Measurements from ENCODE around the gene CCDC90B. TPM values are rescaled to one million over a fixed set of nuclear protein-coding genes. Genes with fewer than 3 reads are reported as not detected.
"Not testable (repeated sequence)": the region's sequence is repeated elsewhere in the genome, so short reads cannot be mapped to it uniquely, and the experiment has no call there.

The CCDC90B gene, protein sequence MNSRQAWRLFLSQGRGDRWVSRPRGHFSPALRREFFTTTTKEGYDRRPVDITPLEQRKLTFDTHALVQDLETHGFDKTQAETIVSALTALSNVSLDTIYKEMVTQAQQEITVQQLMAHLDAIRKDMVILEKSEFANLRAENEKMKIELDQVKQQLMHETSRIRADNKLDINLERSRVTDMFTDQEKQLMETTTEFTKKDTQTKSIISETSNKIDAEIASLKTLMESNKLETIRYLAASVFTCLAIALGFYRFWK
- 24.2 and 24.5 TPM in 2 replicates for total RNA-seq

DNA sequence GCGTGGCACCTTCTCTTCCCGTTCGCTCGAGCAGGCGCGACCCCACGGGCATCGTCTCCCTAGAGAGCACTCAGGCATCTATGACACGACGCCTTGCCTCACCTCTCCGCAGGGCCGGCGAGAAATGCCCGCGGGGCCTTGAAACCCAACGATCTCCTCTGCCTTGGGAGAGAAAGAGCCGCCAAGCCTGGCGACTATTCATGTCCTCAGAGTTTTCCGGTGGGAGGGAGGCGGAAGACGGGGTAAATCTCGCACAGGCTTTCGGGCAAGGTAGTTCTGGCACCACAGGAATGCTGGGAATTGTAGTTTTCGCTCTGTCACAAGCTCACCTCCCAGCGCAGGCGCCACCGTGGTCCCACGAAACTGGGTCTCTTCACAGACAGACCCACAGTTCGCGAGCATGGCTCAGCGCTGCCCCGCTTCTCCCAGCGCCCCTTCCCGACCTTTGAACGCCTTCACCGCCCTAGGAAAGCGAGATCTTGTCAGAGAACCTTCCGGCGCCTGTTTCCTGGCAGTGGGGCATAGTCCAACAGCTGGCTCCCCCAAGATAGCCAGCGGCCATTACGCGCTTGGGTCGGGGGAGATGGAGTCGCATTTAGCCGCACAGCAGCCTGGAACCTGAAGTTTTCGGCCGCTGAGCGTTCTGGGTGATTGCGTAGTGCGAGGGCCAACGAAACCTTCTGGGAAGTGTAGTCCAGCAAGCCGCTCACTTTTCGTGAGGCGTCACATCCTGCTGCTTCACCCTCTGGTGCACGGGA lies at the start of gene CCDC90B:
Gene CCDC90B (minus strand): TSS at position 597 of the 758 bp plus-strand sequence. CDS start 395 bp downstream, at position 202.
- peak; percentile 91 for DNase-seq (ENCODE audit: low spot score)
- Mint-ChIP-seq H3K36me3 (ENCODE audit: low read depth) (peaks cover 12% of the 10 kb centered on the region), H3K27me3 (ENCODE audit: insufficient read depth) (peaks cover 4% of the 10 kb centered on the region), H3K9me3 (peaks cover 4% of the 10 kb centered on the region), H3K4me1 (ENCODE audit: low read depth) (peaks cover 21% of the 10 kb centered on the region), H3K27ac (peak within 1 kb of the TSS; percentile 95), H3K4me3 (peak within 1 kb of the TSS; percentile 96)
- intact Hi-C loops (cut with micrococcal nuclease), result loop anchor here (1.0 to 10.0 kb wide), 6 partner anchors 35 to 1411 kb away; partner anchors contain the start of genes ANKRD42, DDIAS and RAB30

DNA sequence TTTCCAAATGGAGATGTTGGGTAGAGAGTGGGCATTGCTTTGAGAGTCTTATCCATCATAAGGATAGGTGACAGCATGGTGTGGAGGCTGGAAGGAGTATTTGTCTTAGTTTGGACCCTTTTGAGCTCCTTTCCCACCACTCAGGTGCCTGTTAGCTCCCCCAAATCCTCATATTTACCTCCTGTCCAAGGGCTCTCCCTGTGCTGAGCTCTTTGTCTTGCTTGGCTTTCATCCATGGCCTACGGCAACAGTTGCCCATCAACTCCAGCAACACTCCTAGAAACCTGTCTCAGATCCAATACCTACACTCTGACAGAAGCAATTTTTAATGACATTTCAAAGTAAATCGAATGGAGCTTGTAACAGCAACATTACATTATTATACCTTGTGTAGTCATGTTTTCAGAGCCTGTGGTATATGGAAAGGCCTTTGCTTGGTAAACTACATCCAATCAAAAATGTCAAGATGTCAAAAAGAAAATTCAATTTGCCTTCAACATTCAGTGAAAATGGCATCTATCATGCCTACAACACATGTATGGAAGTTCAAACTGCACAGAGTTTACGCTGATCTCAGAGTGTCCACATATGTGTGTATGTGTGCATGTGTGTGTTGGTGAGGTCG lies 49.4 kb upstream of the CCDC90B start:
- Mint-ChIP-seq H3K36me3 (ENCODE audit: low read depth) (no peaks in the 10 kb centered on the region), H3K4me3 (no peak overlapping the region), H3K27ac (no peak overlapping the region), H3K9me3 (no peaks in the 10 kb centered on the region), H3K27me3 (ENCODE audit: insufficient read depth) (no peaks in the 10 kb centered on the region), H3K4me1 (ENCODE audit: low read depth) (no peaks in the 10 kb centered on the region)
- intact Hi-C loops (cut with micrococcal nuclease), result no loop called here
- DNase-seq (ENCODE audit: low spot score), result no peak

DNA sequence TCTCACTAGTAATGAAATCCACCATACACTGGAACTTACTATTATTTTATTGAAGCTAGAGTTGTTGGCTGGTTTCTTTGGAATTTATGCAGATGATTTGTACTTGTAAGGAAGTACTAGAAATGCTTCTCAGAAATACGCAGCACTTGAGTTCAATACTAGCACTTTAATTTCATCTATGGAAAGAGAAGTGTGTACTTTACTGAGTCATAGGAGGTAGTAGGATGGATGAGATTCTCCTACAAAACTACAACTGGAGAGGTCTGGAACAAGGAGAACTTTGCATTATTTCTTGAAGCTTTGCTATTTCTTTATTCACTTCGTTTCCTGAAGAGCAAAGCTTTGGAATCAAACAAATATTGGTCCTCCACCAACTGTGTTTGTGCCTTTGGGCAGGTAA lies 44.1 kb upstream of the CCDC90B start:
- no peak overlapping the region for H3K27ac Mint-ChIP-seq
- H3K9me3 Mint-ChIP-seq, result no peaks in the 10 kb centered on the region
- no peaks in the 10 kb centered on the region for H3K36me3 Mint-ChIP-seq (ENCODE audit: low read depth)
- H3K4me3 Mint-ChIP-seq, result no peak overlapping the region
- intact Hi-C loops (cut with micrococcal nuclease), result no loop called here
- peaks cover 3% of the 10 kb centered on the region for H3K27me3 Mint-ChIP-seq (ENCODE audit: insufficient read depth)
- no peaks in the 10 kb centered on the region for H3K4me1 Mint-ChIP-seq (ENCODE audit: low read depth)
- no peak for DNase-seq (ENCODE audit: low spot score)

DNA sequence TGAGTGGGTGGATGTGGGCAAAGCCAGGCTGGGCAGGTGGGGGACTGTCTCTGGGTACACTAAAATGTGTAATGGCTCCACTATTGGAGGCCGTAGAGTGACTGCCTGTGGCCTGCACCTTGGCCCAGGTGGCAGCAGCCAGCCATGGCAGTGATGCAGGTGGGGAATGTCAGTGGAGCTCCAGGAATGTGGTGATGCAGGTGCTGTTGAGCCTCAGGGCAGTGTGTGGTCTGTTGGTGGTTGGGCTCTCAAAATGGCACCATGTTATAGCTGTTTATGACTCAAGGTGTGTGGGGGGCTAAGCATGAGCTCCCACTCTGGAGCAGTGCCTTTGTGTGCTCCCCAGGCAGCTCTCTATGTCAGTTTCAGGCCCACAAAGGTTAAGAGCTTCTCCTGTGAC lies 40.2 kb upstream of the CCDC90B start:
- Mint-ChIP-seq H3K4me1 (ENCODE audit: low read depth) (no peaks in the 10 kb centered on the region), H3K36me3 (ENCODE audit: low read depth) (no peaks in the 10 kb centered on the region), H3K4me3 (no peak overlapping the region), H3K9me3 (no peaks in the 10 kb centered on the region), H3K27ac (no peak overlapping the region), H3K27me3 (ENCODE audit: insufficient read depth) (peaks cover 13% of the 10 kb centered on the region)
- intact Hi-C loops (cut with micrococcal nuclease), result no loop called here
- DNase-seq (ENCODE audit: low spot score), result no peak

DNA sequence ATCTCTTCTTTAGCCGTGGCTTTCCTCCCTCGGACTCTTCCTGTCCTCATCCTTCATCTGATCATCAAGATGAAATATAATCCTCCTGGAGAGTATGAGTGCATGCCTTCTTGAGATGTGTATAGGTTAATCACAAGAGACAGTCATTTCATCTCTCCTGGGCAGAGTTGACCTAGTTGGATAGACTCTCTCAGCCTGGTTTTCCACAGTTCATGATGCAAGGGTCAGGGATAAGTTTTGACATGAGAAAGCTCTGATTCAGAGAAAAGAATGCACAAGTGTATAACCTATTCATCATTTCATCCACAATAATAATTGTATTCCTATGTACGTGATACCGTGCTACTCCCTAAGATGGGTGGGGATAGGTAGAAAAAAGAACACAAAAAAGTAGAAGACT lies 33.2 kb upstream of the CCDC90B start:
- Mint-ChIP-seq H3K36me3 (ENCODE audit: low read depth) (no peaks in the 10 kb centered on the region), H3K4me3 (no peak overlapping the region), H3K4me1 (ENCODE audit: low read depth) (no peaks in the 10 kb centered on the region), H3K9me3 (no peaks in the 10 kb centered on the region), H3K27me3 (ENCODE audit: insufficient read depth) (peaks cover 15% of the 10 kb centered on the region), H3K27ac (no peak overlapping the region)
- intact Hi-C loops (cut with micrococcal nuclease), result no loop called here
- no peak for DNase-seq (ENCODE audit: low spot score)

DNA sequence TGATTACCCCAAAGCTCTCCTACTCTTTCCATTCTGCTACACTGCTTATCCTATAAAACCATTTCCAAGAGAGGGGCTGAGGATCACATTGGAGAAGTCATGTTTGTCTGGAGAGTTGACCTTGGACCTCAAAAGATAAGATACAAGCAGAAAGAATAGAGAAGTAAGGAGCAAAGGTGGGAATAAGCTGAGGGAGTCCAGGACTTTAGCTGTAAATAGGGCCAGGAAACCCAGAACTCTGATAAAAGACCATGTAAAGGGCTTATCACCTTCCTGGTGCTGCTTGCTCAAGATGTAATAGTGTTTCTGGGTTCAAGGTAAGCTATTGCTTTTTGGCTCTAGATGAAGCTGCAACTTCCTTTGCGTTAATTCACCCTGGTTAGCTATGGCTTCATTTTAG lies 32.8 kb upstream of the CCDC90B start:
- peaks cover 13% of the 10 kb centered on the region for H3K27me3 Mint-ChIP-seq (ENCODE audit: insufficient read depth)

DNA sequence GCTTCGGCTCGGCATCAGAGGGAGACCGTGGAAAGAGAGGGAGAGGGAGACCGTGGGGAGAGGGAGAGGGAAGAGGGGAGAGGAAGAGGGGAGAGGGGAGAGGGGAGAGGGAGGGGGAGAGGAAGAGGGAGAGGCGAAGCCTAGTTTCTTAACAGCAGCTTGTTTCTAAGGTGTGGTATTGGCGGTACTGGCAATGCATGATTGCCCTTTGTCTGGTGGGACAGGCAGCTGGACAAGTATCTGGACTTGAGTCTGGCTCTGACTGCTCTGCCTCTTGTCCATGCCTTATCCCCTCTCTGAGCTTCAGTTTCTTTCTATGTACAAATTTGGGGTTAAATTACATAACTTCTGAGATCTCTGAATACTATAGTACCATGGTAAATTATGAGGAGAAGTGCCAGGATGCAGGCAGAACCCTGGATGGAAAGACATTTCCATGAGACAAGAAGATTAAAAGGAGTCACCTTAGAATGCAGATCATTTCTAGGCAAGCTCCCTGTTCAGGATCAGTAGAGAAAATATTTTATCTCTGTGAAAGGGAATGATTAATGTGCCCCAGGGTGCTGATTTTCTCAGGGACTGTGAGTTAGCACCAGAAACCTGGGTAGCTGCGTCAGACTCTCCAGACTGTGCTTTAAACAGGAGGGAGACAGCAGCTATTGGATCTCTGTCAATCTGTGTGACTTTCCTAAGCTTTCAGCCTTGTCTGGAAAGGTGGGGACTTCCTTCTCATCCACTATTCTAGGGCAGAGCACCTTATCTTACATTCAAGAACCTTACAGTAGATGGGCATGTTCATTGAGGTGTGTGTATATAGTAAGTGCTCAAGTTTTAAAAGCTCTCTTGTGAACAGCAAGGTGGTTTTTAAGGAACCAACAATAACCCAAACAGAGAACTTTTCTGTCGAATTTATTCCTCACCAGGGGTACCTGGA lies 31.9 kb upstream of the CCDC90B start:
- intact Hi-C loops (cut with micrococcal nuclease), result no loop called here

More for the DNA sequence above, 32.8 kb upstream of the CCDC90B start:
- Mint-ChIP-seq H3K36me3 (ENCODE audit: low read depth) (no peaks in the 10 kb centered on the region), H3K4me3 (no peak overlapping the region), H3K27ac (no peak overlapping the region), H3K9me3 (no peaks in the 10 kb centered on the region), H3K4me1 (ENCODE audit: low read depth) (no peaks in the 10 kb centered on the region)
- DNase-seq (ENCODE audit: low spot score), result no peak
- intact Hi-C loops (cut with micrococcal nuclease), result no loop called here

DNA sequence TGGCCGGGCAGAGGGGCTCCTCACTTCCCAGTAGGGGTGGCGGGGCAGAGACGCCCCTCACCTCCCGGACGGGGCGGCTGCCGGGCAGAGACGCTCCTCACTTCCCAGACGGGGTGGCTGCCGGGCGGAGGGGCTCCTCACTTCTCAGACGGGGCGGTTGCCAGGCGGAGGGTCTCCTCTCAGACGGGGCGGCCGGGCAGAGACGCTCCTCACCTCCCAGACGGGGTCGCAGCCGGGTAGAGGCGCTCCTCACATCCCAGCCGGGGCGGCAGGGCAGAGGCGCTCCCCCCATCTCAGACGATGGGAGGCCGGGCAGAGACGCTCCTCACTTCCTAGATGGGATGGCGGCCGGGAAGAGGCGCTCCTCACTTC lies 30.7 kb upstream of the CCDC90B start:
- H3K9me3 Mint-ChIP-seq; H3K27ac Mint-ChIP-seq; H3K4me1 Mint-ChIP-seq (ENCODE audit: low read depth); H3K27me3 Mint-ChIP-seq (ENCODE audit: insufficient read depth); H3K36me3 Mint-ChIP-seq (ENCODE audit: low read depth); H3K4me3 Mint-ChIP-seq; intact Hi-C loops (cut with micrococcal nuclease); DNase-seq (ENCODE audit: low spot score): not testable (repeated sequence)

More for the DNA sequence above, 31.9 kb upstream of the CCDC90B start:
- H3K9me3 Mint-ChIP-seq, result no peaks in the 10 kb centered on the region
- H3K27ac Mint-ChIP-seq, result no peak overlapping the region
- H3K4me3 Mint-ChIP-seq, result no peak overlapping the region
- peaks cover 13% of the 10 kb centered on the region for H3K27me3 Mint-ChIP-seq (ENCODE audit: insufficient read depth)
- no peak for DNase-seq (ENCODE audit: low spot score)
- H3K36me3 Mint-ChIP-seq (ENCODE audit: low read depth), result no peaks in the 10 kb centered on the region
- no peaks in the 10 kb centered on the region for H3K4me1 Mint-ChIP-seq (ENCODE audit: low read depth)

DNA sequence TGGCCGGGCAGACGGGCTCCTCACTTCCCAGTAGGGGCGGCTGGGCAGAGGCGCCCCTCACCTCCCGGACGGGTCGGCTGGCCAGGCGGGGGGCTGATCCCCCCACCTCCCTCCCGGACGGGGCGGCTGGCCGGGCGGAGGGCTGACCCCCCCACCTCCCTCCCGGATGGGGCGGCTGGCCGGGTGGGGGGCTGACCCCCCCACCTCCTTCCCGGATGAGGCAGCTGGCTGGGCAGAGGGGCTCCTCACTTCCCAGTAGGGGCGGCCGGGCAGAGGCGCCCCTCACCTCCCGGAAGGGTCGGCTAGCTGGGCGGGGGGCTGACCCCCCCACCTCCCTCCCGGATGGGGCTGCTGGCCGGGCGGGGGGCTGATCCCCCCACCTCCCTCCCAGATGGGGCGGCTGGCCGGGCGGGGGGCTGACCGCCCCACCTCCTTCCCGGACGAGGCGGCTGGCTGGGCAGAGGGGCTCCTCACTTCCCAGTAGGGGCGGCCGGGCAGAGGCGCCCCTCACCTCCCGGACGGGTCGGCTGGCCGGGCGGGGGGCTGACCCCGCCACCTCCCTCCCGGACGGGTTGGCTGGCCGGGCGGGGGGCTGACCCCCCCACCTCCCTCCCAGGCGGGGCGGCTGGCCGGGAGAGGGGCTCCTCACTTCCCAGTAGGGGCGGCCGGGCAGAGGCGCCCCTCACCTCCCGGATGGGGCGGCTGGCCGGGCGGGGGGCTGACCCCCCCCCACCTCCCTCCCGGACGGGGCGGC lies 30.2 kb upstream of the CCDC90B start:
- not testable (repeated sequence) for H3K27me3 Mint-ChIP-seq (ENCODE audit: insufficient read depth)

DNA sequence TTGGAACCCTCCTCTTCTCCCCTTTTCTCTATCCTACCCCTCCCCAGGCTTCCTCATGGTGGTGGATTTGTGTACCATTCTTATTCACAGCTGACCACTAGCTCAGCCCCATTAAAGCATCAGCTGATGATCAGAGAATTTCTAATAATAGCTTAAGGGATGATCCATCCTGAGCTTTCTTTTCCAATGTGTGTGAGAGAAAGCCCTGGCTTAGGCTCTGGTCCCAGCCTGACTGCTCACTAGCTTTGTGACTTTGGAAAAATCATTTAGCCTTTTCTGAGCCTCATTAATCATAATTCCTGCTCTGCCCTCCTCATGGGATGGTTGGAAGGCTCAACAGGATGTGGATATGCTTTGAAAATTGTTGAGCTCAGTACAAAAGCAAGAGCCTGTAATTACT lies 26.3 kb upstream of the CCDC90B start:
- Mint-ChIP-seq H3K9me3 (no peaks in the 10 kb centered on the region), H3K27me3 (ENCODE audit: insufficient read depth) (peaks cover 6% of the 10 kb centered on the region), H3K36me3 (ENCODE audit: low read depth) (no peaks in the 10 kb centered on the region), H3K27ac (no peak overlapping the region), H3K4me1 (ENCODE audit: low read depth) (no peaks in the 10 kb centered on the region), H3K4me3 (no peak overlapping the region)
- intact Hi-C loops (cut with micrococcal nuclease), result no loop called here
- no peak for DNase-seq (ENCODE audit: low spot score)

More for the DNA sequence above, 30.2 kb upstream of the CCDC90B start:
- H3K36me3 Mint-ChIP-seq (ENCODE audit: low read depth); intact Hi-C loops (cut with micrococcal nuclease); H3K27ac Mint-ChIP-seq; H3K4me3 Mint-ChIP-seq; H3K9me3 Mint-ChIP-seq; DNase-seq (ENCODE audit: low spot score); H3K4me1 Mint-ChIP-seq (ENCODE audit: low read depth): not testable (repeated sequence)

DNA sequence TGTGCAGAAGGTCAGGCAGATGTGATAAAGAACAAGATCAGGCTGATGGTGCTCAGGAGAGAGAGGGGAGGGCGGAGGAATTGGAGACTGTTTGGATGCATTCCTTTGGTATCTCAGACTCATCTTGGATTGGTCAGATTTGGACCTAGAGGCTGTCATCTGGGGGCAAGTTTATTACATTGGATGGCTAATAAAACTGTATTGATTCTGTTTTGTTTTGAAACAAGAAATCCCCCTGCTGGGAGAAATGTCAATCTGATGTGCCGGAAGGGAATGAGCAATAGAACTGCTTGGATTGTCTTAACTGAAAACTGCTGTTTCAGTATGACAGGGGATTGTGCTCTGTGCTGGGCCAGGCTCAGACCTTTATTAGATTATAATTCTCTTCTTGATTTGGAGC lies 25.5 kb upstream of the CCDC90B start:
- no peaks in the 10 kb centered on the region for H3K9me3 Mint-ChIP-seq
- H3K27me3 Mint-ChIP-seq (ENCODE audit: insufficient read depth), result peaks cover 6% of the 10 kb centered on the region
- intact Hi-C loops (cut with micrococcal nuclease), result no loop called here

DNA sequence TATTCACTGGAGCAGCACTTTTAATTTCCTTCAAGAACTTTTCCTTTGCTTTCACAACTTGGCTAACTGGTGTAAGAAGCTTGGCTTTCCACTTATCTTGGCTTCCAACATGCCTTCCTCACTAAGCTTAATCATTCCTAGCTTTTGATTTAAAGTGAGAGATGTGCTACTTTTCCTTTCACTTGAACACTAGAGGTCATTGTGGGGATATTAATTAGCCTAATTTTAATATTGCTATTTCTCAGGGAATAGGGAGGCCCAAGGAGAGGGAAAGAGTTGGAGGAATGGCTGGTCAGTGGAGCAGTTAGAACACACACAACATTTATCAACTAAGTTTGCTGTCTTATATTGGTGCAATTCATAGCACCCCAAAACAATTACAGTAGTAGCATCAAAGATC lies 24.6 kb upstream of the CCDC90B start:
- intact Hi-C loops (cut with micrococcal nuclease), result no loop called here
- Mint-ChIP-seq H3K36me3 (ENCODE audit: low read depth) (no peaks in the 10 kb centered on the region), H3K27ac (no peak overlapping the region), H3K4me1 (ENCODE audit: low read depth) (no peaks in the 10 kb centered on the region), H3K27me3 (ENCODE audit: insufficient read depth) (peaks cover 6% of the 10 kb centered on the region), H3K4me3 (no peak overlapping the region), H3K9me3 (no peaks in the 10 kb centered on the region)
- no peak for DNase-seq (ENCODE audit: low spot score)

More for the DNA sequence above, 25.5 kb upstream of the CCDC90B start:
- H3K36me3 Mint-ChIP-seq (ENCODE audit: low read depth), result no peaks in the 10 kb centered on the region
- H3K27ac Mint-ChIP-seq, result no peak overlapping the region
- H3K4me1 Mint-ChIP-seq (ENCODE audit: low read depth), result no peaks in the 10 kb centered on the region
- no peak overlapping the region for H3K4me3 Mint-ChIP-seq
- DNase-seq (ENCODE audit: low spot score), result no peak
